HG03064 (cell line): ENCODE results near the gene LYRM4.

Experiments used
- ATAC-seq: cut with Tn5 transposase; IDR thresholded peaks from one replicate; pipeline ENCODE4 v1.9.1; 2021; ENCODE audit warnings: low read depth; ENCODE audit not compliant: unreplicated experiment

The LYRM4 gene

GRCh38 chr6:5151360-5151954, 109.3 kb downstream of the LYRM4 start:
- no peak for ATAC-seq

- ATAC-seq, result no peak
These were observed 110.1 kb downstream of the LYRM4 start for GRCh38 chr6:5150551-5151075.

- ATAC-seq, result no peak
These were observed 110.9 kb downstream of the LYRM4 start for GRCh38 chr6:5149891-5150290.

GRCh38 chr6:5149159-5149704, 111.5 kb downstream of the LYRM4 start:
- ATAC-seq, result no peak

- no peak for ATAC-seq
These were observed 114.4 kb downstream of the LYRM4 start for GRCh38 chr6:5146398-5146797.

GRCh38 chr6:5143634-5144311, 117.0 kb downstream of the LYRM4 start:
- no peak for ATAC-seq

GRCh38 chr6:5142915-5143314, 117.8 kb downstream of the LYRM4 start:
- no peak for ATAC-seq

GRCh38 chr6:5142131-5142530, 118.6 kb downstream of the LYRM4 start:
- ATAC-seq, result no peak

- no peak for ATAC-seq
These were observed 119.7 kb downstream of the LYRM4 start for GRCh38 chr6:5141046-5141445.

- ATAC-seq, result no peak
These were observed 120.7 kb downstream of the LYRM4 start for GRCh38 chr6:5139828-5140771.

- no peak for ATAC-seq
These were observed 121.5 kb downstream of the LYRM4 start for GRCh38 chr6:5138995-5139827.

- no peak for ATAC-seq
These were observed 123.9 kb downstream of the LYRM4 start for GRCh38 chr6:5136851-5137250.

GRCh38 chr6:5135788-5136376, 124.9 kb downstream of the LYRM4 start:
- ATAC-seq, result no peak

GRCh38 chr6:5133943-5134342, 126.8 kb downstream of the LYRM4 start:
- ATAC-seq, result no peak

- peak; percentile 88 for ATAC-seq
These were observed 128.0 kb downstream of the LYRM4 start for GRCh38 chr6:5132731-5133130.

- ATAC-seq, result no peak
These were observed 130.4 kb downstream of the LYRM4 start for GRCh38 chr6:5130135-5130866.

- no peak for ATAC-seq
These were observed 132.4 kb downstream of the LYRM4 start for GRCh38 chr6:5128351-5128750.

- no peak for ATAC-seq
These were observed 133.6 kb downstream of the LYRM4 start for GRCh38 chr6:5127106-5127687.

- no peak for ATAC-seq
These were observed 134.5 kb downstream of the LYRM4 start for GRCh38 chr6:5126214-5126613.
